ENCODE data around the gene CAT. TPM values are rescaled to one million over a fixed set of nuclear protein-coding genes. Genes with fewer than 3 reads are reported as not detected.
A peak's percentile ranks its signal among the peaks of the same experiment; 100 is the strongest.

The CAT gene
- total and polyA plus RNA-seq, 5 donors, result 67.6 to 114 (median 98.1) TPM

DNA sequence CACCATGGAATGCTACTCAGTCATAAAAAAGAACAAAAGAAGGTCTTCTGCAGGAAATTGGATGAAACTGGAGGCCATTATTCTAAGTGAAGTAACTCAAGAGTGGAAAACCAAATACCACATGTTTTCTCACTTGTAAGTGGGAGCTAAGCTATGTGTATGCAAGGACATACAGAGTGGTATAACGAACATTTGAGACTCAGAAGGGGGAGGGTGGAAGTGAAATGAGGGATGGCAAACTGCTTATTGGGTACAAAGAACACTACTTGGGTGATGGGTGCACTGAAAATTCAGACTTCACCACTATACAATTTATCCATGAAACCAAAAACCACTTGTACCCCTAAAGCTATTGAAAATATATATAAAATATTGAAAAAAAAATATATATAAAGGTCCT is 13.4 kb upstream of the CAT start:
- H3K4me3 ChIP-seq (ENCODE audit: low read length), result no peak overlapping the region
- no peak overlapping the region for H3K27ac ChIP-seq (ENCODE audit: low read length)
- H3K9me3 ChIP-seq (ENCODE audit: control insufficient read depth, low read length), result no peaks in the 10 kb centered on the region
- 87% methylated on average over 1 of the region's 1 CpG for WGBS
- intact Hi-C loops (cut with DNase I), result no loop called here
- no peak for DNase-seq
- no peak for ATAC-seq
- no peaks in the 10 kb centered on the region for H3K4me1 ChIP-seq (ENCODE audit: control insufficient read depth, insufficient read depth, low read length)
- H3K27me3 ChIP-seq (ENCODE audit: control insufficient read depth, insufficient read depth), result no peaks in the 10 kb centered on the region

DNA sequence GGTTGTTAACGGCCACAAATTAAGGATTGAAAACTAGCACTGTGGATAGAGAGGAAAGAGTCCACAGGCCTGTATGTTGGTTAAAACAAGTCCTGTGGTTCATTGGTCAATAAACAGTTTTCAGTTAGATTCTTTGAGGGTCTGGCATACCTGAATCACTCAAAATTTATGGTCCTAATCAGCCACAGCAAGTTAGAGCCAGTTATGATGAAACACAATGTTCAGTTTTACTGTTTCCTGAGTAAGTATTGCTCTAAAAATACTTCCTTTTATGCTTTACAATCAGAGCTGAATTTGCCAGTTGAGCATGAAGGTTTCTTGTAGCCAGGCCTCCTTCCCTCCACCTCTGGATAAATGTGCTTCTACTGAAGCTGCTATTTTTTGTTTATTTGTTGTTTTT is 12.9 kb upstream of the CAT start:
- DNase-seq (no peak), ATAC-seq (no peak)
- no peaks in the 10 kb centered on the region for H3K27me3 ChIP-seq (ENCODE audit: control insufficient read depth, insufficient read depth)
- WGBS, result 92% methylated on average over 1 of the region's 1 CpG
- H3K4me3 ChIP-seq (ENCODE audit: low read length), result no peak overlapping the region
- intact Hi-C loops (cut with DNase I), result no loop called here
- H3K4me1 ChIP-seq (ENCODE audit: control insufficient read depth, insufficient read depth, low read length), result no peaks in the 10 kb centered on the region
- no peaks in the 10 kb centered on the region for H3K9me3 ChIP-seq (ENCODE audit: control insufficient read depth, low read length)
- no peak overlapping the region for H3K27ac ChIP-seq (ENCODE audit: low read length)

GRCh38 chr11:34426766-34427185 is 12.0 kb upstream of the CAT start:
- Histone ChIP-seq H3K27ac (ENCODE audit: low read length) (no peak overlapping the region), H3K4me3 (ENCODE audit: low read length) (no peak overlapping the region), H3K4me1 (ENCODE audit: control insufficient read depth, insufficient read depth, low read length) (no peaks in the 10 kb centered on the region), H3K9me3 (ENCODE audit: control insufficient read depth, low read length) (no peaks in the 10 kb centered on the region), H3K27me3 (ENCODE audit: control insufficient read depth, insufficient read depth) (no peaks in the 10 kb centered on the region)
- ATAC-seq (peak; percentile 46 to 51), DNase-seq (no peak)
- WGBS, result 46% methylated on average over 3 of the region's 3 CpGs
- intact Hi-C loops (cut with DNase I), result no loop called here

DNA sequence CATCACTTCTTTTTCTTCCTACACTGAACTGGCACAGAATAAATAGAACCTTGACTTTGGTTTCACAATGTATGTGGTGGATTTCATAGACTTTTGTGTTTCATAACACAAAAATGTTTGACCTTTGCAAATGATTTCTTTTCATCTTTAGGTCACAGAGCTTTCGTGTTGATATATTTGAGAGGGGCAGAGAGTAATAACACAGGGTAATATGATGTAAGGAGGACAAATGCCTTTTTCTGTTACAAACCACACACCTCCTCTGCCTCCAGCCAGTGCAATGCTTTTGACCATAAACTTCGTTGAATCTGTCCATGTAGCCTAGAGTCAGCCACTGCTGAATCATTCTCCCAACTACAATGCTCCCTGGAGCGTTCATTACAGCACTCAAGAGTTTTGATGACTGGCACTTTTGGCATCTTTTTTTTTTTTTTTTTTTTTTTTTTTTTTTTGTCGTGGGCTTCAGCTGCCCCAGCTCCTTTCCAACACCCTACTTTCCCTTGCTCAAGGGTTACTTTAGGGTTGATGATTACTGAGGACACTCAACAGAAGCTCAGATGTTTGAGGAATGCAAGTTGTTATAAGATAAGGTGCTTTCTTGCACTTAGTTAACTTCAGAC is 11.4 kb upstream of the CAT start:
- H3K4me1 ChIP-seq (ENCODE audit: control insufficient read depth, insufficient read depth, low read length), result no peaks in the 10 kb centered on the region
- 43% methylated on average over 4 of the region's 4 CpGs for WGBS
- DNase-seq (no peak), ATAC-seq (peak; percentile 43 to 73)
- H3K27me3 ChIP-seq (ENCODE audit: control insufficient read depth, insufficient read depth), result no peaks in the 10 kb centered on the region
- no peak overlapping the region for H3K4me3 ChIP-seq (ENCODE audit: low read length)
- H3K27ac ChIP-seq (ENCODE audit: low read length), result no peak overlapping the region
- no peaks in the 10 kb centered on the region for H3K9me3 ChIP-seq (ENCODE audit: control insufficient read depth, low read length)
- intact Hi-C loops (cut with DNase I), result no loop called here

DNA sequence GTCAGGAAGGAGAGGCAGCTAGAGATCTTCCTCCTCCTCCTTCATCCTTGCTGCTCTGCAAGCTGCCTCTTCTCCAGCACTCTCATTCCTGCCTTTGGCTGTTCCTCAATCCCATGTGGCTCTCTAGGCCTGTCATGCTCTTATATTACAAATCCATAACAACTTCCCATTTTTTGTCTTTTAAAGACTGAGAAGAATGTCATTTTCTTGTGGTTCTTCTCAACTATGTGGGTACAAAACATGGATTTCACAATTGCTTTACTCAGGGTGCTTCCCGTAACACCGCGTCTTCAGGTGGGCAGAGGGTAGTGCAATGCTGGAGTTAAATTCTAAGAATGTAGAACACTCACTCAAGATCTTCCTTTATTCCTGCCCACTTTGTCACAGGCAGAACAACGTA is 6.8 kb upstream of the CAT start:
- ATAC-seq, result no peak
- intact Hi-C loops (cut with DNase I), result no loop called here

DNA sequence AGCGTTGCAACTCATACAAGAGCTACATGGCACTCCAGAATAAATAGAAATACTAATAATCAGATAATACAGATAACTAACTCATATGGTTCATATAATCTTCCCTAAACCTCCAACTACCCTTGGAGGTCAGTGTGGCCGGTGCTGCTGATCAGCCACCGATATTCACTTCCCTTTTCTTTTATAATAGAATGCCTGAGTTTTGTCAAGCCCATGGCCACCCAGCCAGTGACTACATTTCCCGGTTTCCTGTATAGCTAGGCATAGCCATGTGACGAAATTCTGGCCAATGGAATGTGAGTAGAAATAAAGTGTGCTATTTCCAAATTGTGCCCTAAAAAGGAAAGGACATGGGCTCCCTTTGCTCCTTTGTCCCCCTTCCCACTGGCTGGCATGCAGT is 5.9 kb upstream of the CAT start:
- DNase-seq (no peak), ATAC-seq (no peak)
- Histone ChIP-seq H3K4me3 (ENCODE audit: low read length) (no peak overlapping the region), H3K27ac (ENCODE audit: low read length) (no peak overlapping the region), H3K4me1 (ENCODE audit: control insufficient read depth, insufficient read depth, low read length) (no peaks in the 10 kb centered on the region), H3K27me3 (ENCODE audit: control insufficient read depth, insufficient read depth) (no peaks in the 10 kb centered on the region), H3K9me3 (ENCODE audit: control insufficient read depth, low read length) (no peaks in the 10 kb centered on the region)
- WGBS, result 71% methylated on average over 5 of the region's 5 CpGs
- intact Hi-C loops (cut with DNase I), result no loop called here

More for the DNA sequence above, 6.8 kb upstream of the CAT start:
- Histone ChIP-seq H3K9me3 (ENCODE audit: control insufficient read depth, low read length) (no peaks in the 10 kb centered on the region), H3K27me3 (ENCODE audit: control insufficient read depth, insufficient read depth) (no peaks in the 10 kb centered on the region), H3K4me3 (ENCODE audit: low read length) (no peak overlapping the region), H3K27ac (ENCODE audit: low read length) (no peak overlapping the region), H3K4me1 (ENCODE audit: control insufficient read depth, insufficient read depth, low read length) (no peaks in the 10 kb centered on the region)
- DNase-seq, result no peak
- WGBS, result 89% methylated on average over 4 of the region's 4 CpGs

DNA sequence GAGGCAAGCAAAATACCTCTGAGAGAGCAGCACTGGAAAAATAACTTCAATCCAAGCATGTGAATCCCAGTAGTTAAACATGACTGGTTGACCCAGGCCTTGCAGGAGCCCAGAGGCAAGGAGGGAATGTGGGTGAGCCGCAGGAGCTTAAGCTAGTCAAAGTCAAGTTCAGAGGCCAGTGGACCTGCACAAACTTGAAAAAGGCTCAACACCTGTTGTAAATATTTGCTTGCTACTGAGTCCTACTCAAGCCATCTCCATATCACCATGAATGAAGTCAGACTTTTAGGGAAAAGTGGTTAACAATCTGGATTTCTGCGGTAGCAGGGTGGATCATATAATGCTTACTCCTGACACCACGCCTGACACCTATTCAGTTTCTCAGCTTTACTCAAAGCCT is 4.8 kb upstream of the CAT start:
- H3K27ac ChIP-seq (ENCODE audit: low read length), result no peak overlapping the region
- intact Hi-C loops (cut with DNase I), result no loop called here
- no peak for ATAC-seq
- no peak for DNase-seq
- no peaks in the 10 kb centered on the region for H3K27me3 ChIP-seq (ENCODE audit: control insufficient read depth, insufficient read depth)
- H3K4me3 ChIP-seq (ENCODE audit: low read length), result no peak overlapping the region
- H3K9me3 ChIP-seq (ENCODE audit: control insufficient read depth, low read length), result no peaks in the 10 kb centered on the region
- WGBS, result 96% methylated on average over 3 of the region's 3 CpGs
- H3K4me1 ChIP-seq (ENCODE audit: control insufficient read depth, insufficient read depth, low read length), result no peaks in the 10 kb centered on the region

GRCh38 chr11:34437224-34438125 is 1.3 kb upstream of the CAT start:
- no peak for DNase-seq
- Histone ChIP-seq H3K9me3 (ENCODE audit: control insufficient read depth, low read length) (no peaks in the 10 kb centered on the region), H3K27ac (ENCODE audit: low read length) (no peak overlapping the region), H3K4me1 (ENCODE audit: control insufficient read depth, insufficient read depth, low read length) (peaks cover 10% of the 10 kb centered on the region), H3K4me3 (ENCODE audit: low read length) (peak overlapping the region; percentile 69), H3K27me3 (ENCODE audit: control insufficient read depth, insufficient read depth) (no peaks in the 10 kb centered on the region)
- WGBS, result 92% methylated on average over 2 of the region's 2 CpGs
- ATAC-seq, result no peak
- intact Hi-C loops (cut with DNase I), result loop anchor here in 1 of 4 donors (5.0 kb wide), 1 partner anchor 185 kb away; no protein-coding TSS in a partner anchor

- no peaks in the 10 kb centered on the region for H3K9me3 ChIP-seq (ENCODE audit: control insufficient read depth, low read length)
- ATAC-seq, result no peak
- peaks cover 14% of the 10 kb centered on the region for H3K4me1 ChIP-seq (ENCODE audit: control insufficient read depth, insufficient read depth, low read length)
- DNase-seq, result no peak
- 29% methylated on average over 8 of the region's 8 CpGs for WGBS
- intact Hi-C loops (cut with DNase I), result loop anchor here in 1 of 4 donors (5.0 kb wide), 1 partner anchor 187 kb away; no protein-coding TSS in a partner anchor
- H3K4me3 ChIP-seq (ENCODE audit: low read length), result peak overlapping the region; percentile 69
- H3K27me3 ChIP-seq (ENCODE audit: control insufficient read depth, insufficient read depth), result no peaks in the 10 kb centered on the region
- H3K27ac ChIP-seq (ENCODE audit: low read length), result peak overlapping the region; percentile 88
Measured at GRCh38 chr11:34439610-34440198, 970 bp downstream of the CAT start.

DNA sequence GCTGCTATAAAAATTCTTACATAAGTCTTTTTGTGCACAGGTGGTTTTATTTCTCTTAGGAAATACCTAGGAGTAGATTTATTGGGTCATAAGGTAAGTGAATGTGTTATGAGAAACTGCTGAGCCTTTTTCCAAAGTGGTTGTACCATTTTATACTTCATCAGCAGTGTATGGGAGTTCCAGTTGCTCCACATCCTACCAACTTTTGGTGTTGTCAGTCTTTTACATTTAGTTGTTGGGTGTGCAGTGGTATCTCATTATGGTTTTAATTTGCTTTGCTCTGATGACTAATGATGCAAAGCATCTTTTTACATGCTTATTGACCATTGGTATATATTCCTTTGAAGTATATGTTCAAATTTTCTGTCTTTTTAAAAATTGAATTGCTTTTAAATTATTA is 3.1 kb downstream of the CAT start:
- H3K9me3 ChIP-seq (ENCODE audit: control insufficient read depth, low read length), result no peaks in the 10 kb centered on the region

DNA sequence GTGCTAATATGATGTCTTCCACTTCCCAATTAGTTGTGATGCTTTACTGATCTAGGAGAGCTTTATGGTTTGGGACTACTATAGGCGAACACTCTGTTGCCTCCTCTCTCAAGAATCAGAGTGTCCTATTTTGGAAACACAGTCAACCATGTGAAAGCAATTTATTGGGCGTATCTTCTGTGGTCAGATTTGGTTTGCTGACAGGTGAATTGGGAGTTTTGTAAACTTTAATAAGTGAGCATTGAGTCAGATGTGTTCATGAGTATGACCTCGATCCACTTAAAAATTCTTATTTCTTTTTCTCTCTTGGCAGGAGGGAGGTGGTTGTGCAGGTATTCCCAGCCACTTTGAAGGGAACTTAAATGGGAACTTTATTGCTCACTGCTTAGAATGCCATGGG is 4.4 kb downstream of the CAT start:
- no peak overlapping the region for H3K27ac ChIP-seq (ENCODE audit: low read length)
- H3K4me1 ChIP-seq (ENCODE audit: control insufficient read depth, insufficient read depth, low read length), result peaks cover 14% of the 10 kb centered on the region
- DNase-seq (no peak), ATAC-seq (no peak)
- intact Hi-C loops (cut with DNase I), result no loop called here
- WGBS, result 88% methylated on average over 3 of the region's 3 CpGs
- no peak overlapping the region for H3K4me3 ChIP-seq (ENCODE audit: low read length)
- no peaks in the 10 kb centered on the region for H3K27me3 ChIP-seq (ENCODE audit: control insufficient read depth, insufficient read depth)
- no peaks in the 10 kb centered on the region for H3K9me3 ChIP-seq (ENCODE audit: control insufficient read depth, low read length)

More for the DNA sequence above, 3.1 kb downstream of the CAT start:
- no peak overlapping the region for H3K27ac ChIP-seq (ENCODE audit: low read length)
- no peak overlapping the region for H3K4me3 ChIP-seq (ENCODE audit: low read length)
- intact Hi-C loops (cut with DNase I), result no loop called here
- peaks cover 14% of the 10 kb centered on the region for H3K4me1 ChIP-seq (ENCODE audit: control insufficient read depth, insufficient read depth, low read length)
- no peaks in the 10 kb centered on the region for H3K27me3 ChIP-seq (ENCODE audit: control insufficient read depth, insufficient read depth)
- DNase-seq (no peak), ATAC-seq (no peak)
